ENCODE data around the gene B3GNT2. TPM values are rescaled to one million over a fixed set of nuclear protein-coding genes. Genes with fewer than 3 reads are reported as not detected.

B3GNT2 gene
- total and polyA plus RNA-seq, 2 donors (not counting 1 experiment from before 2014, with no cell fraction given) = 14.3 to 24.6 TPM

- H4K20me1 ChIP-seq (ENCODE audit: control insufficient read depth, insufficient read depth, low read length, poor library complexity, severe bottlenecking) = no peaks in the 10 kb centered on the region
- H3K27me3 ChIP-seq (replicated peaks in 1 of 4; ENCODE audit: control extremely low read depth in 1 of 4, control insufficient read depth in 3 of 4, insufficient read depth in 4 of 4, low read length in 3 of 4) = no peaks in the 10 kb centered on the region
- no peaks in the 10 kb centered on the region for H3K79me2 ChIP-seq (ENCODE audit: control insufficient read depth, insufficient read depth, low read length)
- no peaks in the 10 kb centered on the region for H3K27me3 Mint-ChIP-seq
- intact Hi-C loops (cut with micrococcal nuclease) = no loop called here
- ATAC-seq (ENCODE audit: low read depth) (no peak), DNase-seq (no peak)
- no peaks in the 10 kb centered on the region for H3K9me3 ChIP-seq (ENCODE audit: control extremely low read depth in 1 of 3, control insufficient read depth in 2 of 3, insufficient read depth in 1 of 3, low read length in 2 of 3)
- no peak overlapping the region for H2AFZ ChIP-seq (ENCODE audit: insufficient read depth, low read depth, low read length, poor library complexity, severe bottlenecking)
- H3K9ac ChIP-seq (ENCODE audit: low read length) = no peak overlapping the region
- no peak overlapping the region for H3K27ac ChIP-seq (ENCODE audit: low read length in 2 of 2)
- no peak overlapping the region for H3K27ac Mint-ChIP-seq
- POLR2A ChIA-PET = no interaction called here
- no peaks in the 10 kb centered on the region for H3K9me3 Mint-ChIP-seq (ENCODE audit: insufficient read depth)
- TF ChIP-seq EZH2 (IDR thresholded peaks at IDR 0.05; ENCODE audit: borderline replicate concordance, insufficient read depth, low read depth, low read length, poor library complexity, severe bottlenecking) (no peak), CTCF (IDR thresholded peaks at IDR 0.05) (no peak)
- H3K4me1 Mint-ChIP-seq = peaks cover 19% of the 10 kb centered on the region
- peaks cover 11 to 13% of the 10 kb centered on the region in 2 donors for H3K4me1 ChIP-seq (ENCODE audit: control insufficient read depth in 2 of 2, insufficient read depth in 2 of 2, low read length in 2 of 2)
- CTCF ChIA-PET = no interaction called here
- no peak overlapping the region for H3K4me3 ChIP-seq (ENCODE audit: control extremely low read depth in 1 of 5, extremely low read depth in 1 of 5, insufficient read depth in 1 of 5, low read depth in 2 of 5, low read length in 4 of 5)
- no peak overlapping the region for H3K4me2 ChIP-seq (replicated peaks; ENCODE audit: low read depth, low read length, poor library complexity, severe bottlenecking)
- 0% methylated on average over 1 of the region's 4 CpGs for WGBS (ENCODE audit: insufficient coverage)
- no peak overlapping the region for H3K4me3 Mint-ChIP-seq
- no peaks in the 10 kb centered on the region for H3K36me3 ChIP-seq (replicated peaks in 1 of 2; ENCODE audit: control extremely low read depth in 1 of 2, control insufficient read depth in 1 of 2, extremely low read depth in 1 of 2, insufficient read depth in 2 of 2, low read length in 1 of 2)
These were observed 14.9 kb upstream of the B3GNT2 start for GRCh38 chr2:62180975-62181374.

- H3K4me3 ChIP-seq (ENCODE audit: control extremely low read depth in 1 of 5, extremely low read depth in 1 of 5, insufficient read depth in 1 of 5, low read depth in 2 of 5, low read length in 4 of 5) = no peak overlapping the region
- no peak overlapping the region for H3K4me2 ChIP-seq (replicated peaks; ENCODE audit: low read depth, low read length, poor library complexity, severe bottlenecking)
- no peak overlapping the region for H3K27ac ChIP-seq (ENCODE audit: low read length in 2 of 2)
- H3K27ac Mint-ChIP-seq = no peak overlapping the region
- 23% methylated on average over 2 of the region's 3 CpGs for WGBS (ENCODE audit: insufficient coverage)
- no peak for TF ChIP-seq EZH2 (IDR thresholded peaks at IDR 0.05; ENCODE audit: borderline replicate concordance, insufficient read depth, low read depth, low read length, poor library complexity, severe bottlenecking)
- no peak for TF ChIP-seq CTCF (IDR thresholded peaks at IDR 0.05)
- no peaks in the 10 kb centered on the region for H3K9me3 Mint-ChIP-seq (ENCODE audit: insufficient read depth)
- H3K4me1 ChIP-seq (ENCODE audit: control insufficient read depth in 2 of 2, insufficient read depth in 2 of 2, low read length in 2 of 2) = peaks cover 11 to 13% of the 10 kb centered on the region in 2 donors
- H3K9ac ChIP-seq (ENCODE audit: low read length) = no peak overlapping the region
- H2AFZ ChIP-seq (ENCODE audit: insufficient read depth, low read depth, low read length, poor library complexity, severe bottlenecking) = no peak overlapping the region
- DNase-seq (no peak), ATAC-seq (ENCODE audit: low read depth) (no peak)
- POLR2A ChIA-PET = no interaction called here
- no peaks in the 10 kb centered on the region for H3K27me3 ChIP-seq (replicated peaks in 1 of 4; ENCODE audit: control extremely low read depth in 1 of 4, control insufficient read depth in 3 of 4, insufficient read depth in 4 of 4, low read length in 3 of 4)
- CTCF ChIA-PET = no interaction called here
- no peaks in the 10 kb centered on the region for H3K79me2 ChIP-seq (ENCODE audit: control insufficient read depth, insufficient read depth, low read length)
- H3K27me3 Mint-ChIP-seq = no peaks in the 10 kb centered on the region
- H3K36me3 ChIP-seq (replicated peaks in 1 of 2; ENCODE audit: control extremely low read depth in 1 of 2, control insufficient read depth in 1 of 2, extremely low read depth in 1 of 2, insufficient read depth in 2 of 2, low read length in 1 of 2) = no peaks in the 10 kb centered on the region
- intact Hi-C loops (cut with micrococcal nuclease) = no loop called here
- no peak overlapping the region for H3K4me3 Mint-ChIP-seq
- no peaks in the 10 kb centered on the region for H4K20me1 ChIP-seq (ENCODE audit: control insufficient read depth, insufficient read depth, low read length, poor library complexity, severe bottlenecking)
- H3K9me3 ChIP-seq (ENCODE audit: control extremely low read depth in 1 of 3, control insufficient read depth in 2 of 3, insufficient read depth in 1 of 3, low read length in 2 of 3) = no peaks in the 10 kb centered on the region
- H3K4me1 Mint-ChIP-seq = peaks cover 19% of the 10 kb centered on the region
These were observed 14.1 kb upstream of the B3GNT2 start for GRCh38 chr2:62181843-62182242.

Measured in B cell (primary cell).